ENCODE measurements around the gene TMEM223. TPM values are rescaled to one million over a fixed set of nuclear protein-coding genes. Genes with fewer than 3 reads are reported as not detected.

The TMEM223 gene
- total and polyA plus RNA-seq, 9 of the 15 experiments (the other 6 are each of a cell fraction or from before 2014, with no cell fraction given), result 5.9 to 34.5 (median 19.6) TPM

GRCh38 chr11:62791501-62792201 lies at the start of gene TMEM223 (continued):
- peak; percentile 39; the same call in 1 of the 2 replicates for TF ChIP-seq MTA3 (IDR thresholded peaks at IDR 0.05; ENCODE audit: borderline replicate concordance)
- no peak for TF ChIP-seq NR0B1 (IDR thresholded peaks at IDR 0.05; ENCODE audit: partially characterized antibody)
- peak; percentile 38 to 42; a peak in 3 of 4 replicates for TF ChIP-seq NRF1 (conservative IDR thresholded peaks at IDR 0.05 in 1 of 2, IDR thresholded peaks at IDR 0.05 in 1 of 2)
- TF ChIP-seq ELF4 (CRISPR knock-in tag; IDR thresholded peaks at IDR 0.05), result no peak
- 0 out of 2 replicates have a peak, but pooled peaks have one; percentile 71 for TF ChIP-seq ZNF232 (CRISPR knock-in tag; IDR thresholded peaks at IDR 0.05)
- no peak for TF ChIP-seq NFE2 (IDR thresholded peaks at IDR 0.05; ENCODE audit: low read depth)
- no peak for TF ChIP-seq CBX8 (IDR thresholded peaks at IDR 0.05; ENCODE audit: borderline replicate concordance, extremely low read depth, low read depth, low read length, poor library complexity, severe bottlenecking)
- peak; percentile 88 for TF ChIP-seq SAP30 (IDR thresholded peaks at IDR 0.05; ENCODE audit: borderline replicate concordance, insufficient read depth, low read depth, low read length, poor library complexity, severe bottlenecking)
- TF ChIP-seq L3MBTL2 (IDR thresholded peaks at IDR 0.05), result peak; percentile 55; the same call in 1 of the 2 replicates
- TF ChIP-seq SMAD3 (CRISPR knock-in tag; conservative IDR thresholded peaks at IDR 0.05), result no peak
- TF ChIP-seq HINFP (tag; conservative IDR thresholded peaks at IDR 0.05; ENCODE audit: low read depth), result no peak
- TF ChIP-seq RBM15 (IDR thresholded peaks at IDR 0.05; ENCODE audit: insufficient read depth, low read length), result no peak
- TF ChIP-seq ZNF318 (IDR thresholded peaks at IDR 0.05; ENCODE audit: borderline replicate concordance in 1 of 2, low read depth in 1 of 2), result no peak
- TF ChIP-seq SIRT6 (IDR thresholded peaks at IDR 0.05; ENCODE audit: low read depth, low read length), result no peak
- no peak for TF ChIP-seq MECOM (CRISPR knock-in tag; IDR thresholded peaks at IDR 0.05)
- no peak for TF ChIP-seq MTA2 (IDR thresholded peaks at IDR 0.05; ENCODE audit: low read depth)

All from K562 (cell line).